HepG2 (cell line): ENCODE measurements around the gene GFER. TPM values are rescaled to one million over a fixed set of nuclear protein-coding genes. Genes with fewer than 3 reads are reported as not detected.

ENCODE experiments used
- ARID2 ChIP-seq: sonication (generic); formaldehyde crosslinking; IDR thresholded peaks from 2 replicates; pipeline ENCODE4 v1.8.1; 2022; ENCODE audit warnings: mild to moderate bottlenecking, missing genetic modification reagents, borderline replicate concordance
- CSRNP1 ChIP-seq: sonication (generic); formaldehyde crosslinking; IDR thresholded peaks from 2 replicates; pipeline ENCODE4 v1.8.1; 2023; ENCODE audit warnings: mild to moderate bottlenecking, missing genetic modification reagents
- ETV6 ChIP-seq: sonication (generic); formaldehyde crosslinking; conservative IDR thresholded peaks from 2 replicates; pipeline ENCODE4 v1.4.0; 2020; ENCODE audit warnings: missing genetic modification reagents
- FOXP1 ChIP-seq, 2 experiments: fragments of 450-650 bp in 1 of 2; IDR thresholded peaks; 2 replicates each; pipeline ENCODE4 v1.6.1; 2017 to 2018; ENCODE audit warnings: antibody characterized with exemption in 1 of 2
- HOXD1 ChIP-seq: sonication (generic); formaldehyde crosslinking; IDR thresholded peaks from 2 replicates; pipeline ENCODE4 v1.5.0; 2020; ENCODE audit warnings: missing genetic modification reagents
- MNT ChIP-seq: fragments of 450-650 bp; IDR thresholded peaks from 2 replicates; pipeline ENCODE4 v1.6.1; 2016
- RBAK ChIP-seq: sonication (generic); formaldehyde crosslinking; IDR thresholded peaks from 2 replicates; pipeline ENCODE4 v1.5.1; 2020; ENCODE audit warnings: mild to moderate bottlenecking, missing genetic modification reagents
- RXRA ChIP-seq: sonication (generic); formaldehyde crosslinking; IDR thresholded peaks from 2 replicates; pipeline ENCODE4 v1.5.1; 2020; ENCODE audit warnings: missing genetic modification reagents
- SALL1 ChIP-seq: sonication (generic); formaldehyde crosslinking; IDR thresholded peaks from 2 replicates; pipeline ENCODE4 v1.8.0; 2022; ENCODE audit warnings: mild to moderate bottlenecking, missing genetic modification reagents
- SOX6 ChIP-seq, 2 experiments: fragments of 450-650 bp in 1 of 2; sonication (generic) in 1 of 2; formaldehyde crosslinking in 1 of 2; IDR thresholded peaks; 2 replicates each; pipeline versions ENCODE4 v1.4.0 to v1.6.1; 2017 to 2020; ENCODE audit warnings: antibody characterized with exemption in 1 of 2, mild to moderate bottlenecking in 1 of 2, missing genetic modification reagents in 1 of 2
- TCF7L2 ChIP-seq: IDR thresholded peaks from 2 replicates; pipeline ENCODE4 v1.6.1; 2011; ENCODE audit warnings: mild to moderate bottlenecking, low read depth, low read length, moderate library complexity
- ZBTB34 ChIP-seq: sonication (generic); formaldehyde crosslinking; IDR thresholded peaks from 2 replicates; pipeline ENCODE4 v1.8.0; 2022; ENCODE audit warnings: mild to moderate bottlenecking, missing genetic modification reagents
- ZBTB7B ChIP-seq: sonication (generic); formaldehyde crosslinking; IDR thresholded peaks from 2 replicates; pipeline ENCODE4 v1.4.0; 2020; ENCODE audit warnings: missing genetic modification reagents
- ZEB1 ChIP-seq: IDR thresholded peaks from 2 replicates; pipeline ENCODE4 v1.6.1; 2012; ENCODE audit warnings: mild to moderate bottlenecking, low read depth, inconsistent platforms; ENCODE audit not compliant: insufficient replicate concordance
- ZNF180 ChIP-seq: sonication (generic); formaldehyde crosslinking; IDR thresholded peaks from 2 replicates; pipeline ENCODE4 v1.4.0; 2020; ENCODE audit warnings: low read depth, missing genetic modification reagents, borderline replicate concordance
- ZNF234 ChIP-seq: sonication (generic); formaldehyde crosslinking; conservative IDR thresholded peaks from 2 replicates; pipeline ENCODE4 v1.5.1; 2020; ENCODE audit warnings: mild to moderate bottlenecking, missing genetic modification reagents
- ZNF292 ChIP-seq: sonication (generic); formaldehyde crosslinking; IDR thresholded peaks from 2 replicates; pipeline ENCODE4 v1.8.1; 2022; ENCODE audit warnings: mild to moderate bottlenecking, low read depth, missing genetic modification reagents, borderline replicate concordance
- ZNF335 ChIP-seq: sonication (generic); formaldehyde crosslinking; IDR thresholded peaks from 2 replicates; pipeline ENCODE4 v1.4.0; 2020; ENCODE audit warnings: missing genetic modification reagents
- ZNF484 ChIP-seq: sonication (generic); formaldehyde crosslinking; IDR thresholded peaks from 2 replicates; pipeline ENCODE4 v1.5.1; 2020; ENCODE audit warnings: mild to moderate bottlenecking, low read depth, missing genetic modification reagents, borderline replicate concordance
- ZNF724P ChIP-seq: sonication (generic); formaldehyde crosslinking; IDR thresholded peaks from 2 replicates; pipeline ENCODE4 v1.8.0; 2022; ENCODE audit warnings: missing genetic modification reagents, borderline replicate concordance
- ZNF800 ChIP-seq: sonication (generic); formaldehyde crosslinking; IDR thresholded peaks from 2 replicates; pipeline ENCODE4 v1.4.0; 2020; ENCODE audit warnings: missing genetic modification reagents
- ZNF841 ChIP-seq: sonication (generic); formaldehyde crosslinking; IDR thresholded peaks from 2 replicates; pipeline ENCODE4 v1.8.1; 2023; ENCODE audit warnings: missing genetic modification reagents, borderline replicate concordance
- ZNF850 ChIP-seq: sonication (generic); formaldehyde crosslinking; conservative IDR thresholded peaks from 2 replicates; pipeline ENCODE4 v1.9.0; 2021; ENCODE audit warnings: mild to moderate bottlenecking, missing genetic modification reagents
- ZSCAN30 ChIP-seq: sonication (generic); formaldehyde crosslinking; IDR thresholded peaks from 2 replicates; pipeline ENCODE4 v1.5.0; 2020; ENCODE audit warnings: mild to moderate bottlenecking, missing genetic modification reagents
- polyA plus RNA-seq, 8 experiments: library from polyadenylated mRNA; depleted of rRNA in 3 of 8; stranded (reverse) in 7 of 8; unstranded in 1 of 8; fragments of >200 nt; fragmentation: Illumina TruSeq in 4 of 8; extraction: Trizol in 4 of 8; gene quantifications; 2 replicates each; pipeline versions ENCODE4 v1.2.1 to v1.2.3, GENCODE V29; 2011 to 2016; ENCODE audit warnings: low read depth in 4 of 8, missing spikeins in 1 of 8, mixed read lengths in 1 of 8; ENCODE audit not compliant: insufficient read depth in 1 of 8
- total RNA-seq, 5 experiments: library from RNA; depleted of rRNA; stranded (reverse); fragments of >200 nt; fragmentation: Illumina TruSeq; extraction: Trizol; gene quantifications; 2 replicates each; pipeline ENCODE4 v1.2.3, GENCODE V29; 2016; ENCODE audit warnings: low read depth in 1 of 5

The GFER gene
- total and polyA plus RNA-seq, 2 of the 13 experiments (the other 11 are each of a cell fraction or from before 2014, with no cell fraction given), result 28.6 to 71.7 TPM

- TF ChIP-seq ZNF800 (CRISPR knock-in tag), result no peak
- no peak for TF ChIP-seq ZNF850 (CRISPR knock-in tag)
- no peak for TF ChIP-seq ZNF180 (CRISPR knock-in tag)
- no peak for TF ChIP-seq FOXP1 (IDR thresholded peaks at IDR 0.05)
- no peak for TF ChIP-seq FOXP1 (CRISPR knock-in tag; IDR thresholded peaks at IDR 0.05)
- TF ChIP-seq ZBTB7B, result peak; percentile 23; the same call in 1 of the 2 replicates
- no peak for TF ChIP-seq ZNF335
- no peak for TF ChIP-seq ZBTB34
- TF ChIP-seq ZNF724P (CRISPR knock-in tag), result no peak
- TF ChIP-seq CSRNP1, result no peak
- peak; percentile 30 for TF ChIP-seq RXRA (CRISPR knock-in tag)
- TF ChIP-seq ZNF841 (CRISPR knock-in tag), result no peak; the same call in 1 of the 2 replicates
- no peak for TF ChIP-seq ZNF234
- no peak for TF ChIP-seq ARID2 (CRISPR knock-in tag)
- TF ChIP-seq ZNF484, result no peak
- no peak for TF ChIP-seq TCF7L2
- no peak for TF ChIP-seq SOX6 (IDR thresholded peaks at IDR 0.05)
- TF ChIP-seq SOX6 (CRISPR knock-in tag; IDR thresholded peaks at IDR 0.05), result peak; percentile 19; the same call in 1 of the 2 replicates
- no peak for TF ChIP-seq RBAK
- TF ChIP-seq HOXD1, result no peak
- no peak for TF ChIP-seq ZSCAN30 (CRISPR knock-in tag)
- TF ChIP-seq SALL1 (CRISPR knock-in tag), result peak; percentile 66
- TF ChIP-seq MNT, result no peak; the same call in 1 of the 2 replicates
- no peak for TF ChIP-seq ZNF292 (CRISPR knock-in tag)
- no peak for TF ChIP-seq ZEB1
- no peak for TF ChIP-seq ETV6 (CRISPR knock-in tag)
Observed at GRCh38 chr16:2009791-2010510, 26.0 kb downstream of the GFER start, which contains the start of gene ZNF598 (continued).
